GM04504 (cell line): ENCODE measurements around the gene CC2D1B.

Experiments
- DNase-seq: peaks from one replicate; pipeline ENCODE4 v3.0.0-alpha.2; 2012; ENCODE audit warnings: low read depth

CC2D1B gene

GRCh38 chr1:52358851-52359497 is 7.0 kb downstream of the CC2D1B start:
- no peak for DNase-seq

GRCh38 chr1:52357397-52357796 is 8.6 kb downstream of the CC2D1B start:
- DNase-seq: no peak

- no peak for DNase-seq
These were observed 9.1 kb downstream of the CC2D1B start for GRCh38 chr1:52356818-52357355.

- no peak for DNase-seq
These were observed 10.0 kb downstream of the CC2D1B start for GRCh38 chr1:52355847-52356505.

GRCh38 chr1:52355436-52355835 is 10.6 kb downstream of the CC2D1B start:
- no peak for DNase-seq

- DNase-seq: no peak
These were observed 13.3 kb downstream of the CC2D1B start for GRCh38 chr1:52352690-52353089.

- DNase-seq: peak; percentile 15
These were observed 17.2 kb downstream of the CC2D1B start for GRCh38 chr1:52348704-52349300.

- no peak for DNase-seq
These were observed 19.4 kb downstream of the CC2D1B start for GRCh38 chr1:52346653-52347052.

- no peak for DNase-seq
These were observed 20.8 kb downstream of the CC2D1B start for GRCh38 chr1:52345252-52345651.

GRCh38 chr1:52343979-52344378 is 22.0 kb downstream of the CC2D1B start:
- no peak for DNase-seq

GRCh38 chr1:52341655-52342260 is 24.2 kb downstream of the CC2D1B start:
- DNase-seq: no peak

- DNase-seq: no peak
These were observed 28.6 kb downstream of the CC2D1B start for GRCh38 chr1:52337439-52337838.

GRCh38 chr1:52334906-52335528 is 31.0 kb downstream of the CC2D1B start:
- DNase-seq: no peak

GRCh38 chr1:52332411-52332810 is 33.6 kb downstream of the CC2D1B start:
- DNase-seq: no peak

- no peak for DNase-seq
These were observed 37.4 kb downstream of the CC2D1B start for GRCh38 chr1:52328615-52329014.

- DNase-seq: no peak
These were observed 40.2 kb downstream of the CC2D1B start for GRCh38 chr1:52325786-52326185.

GRCh38 chr1:52323731-52324130 is 42.3 kb downstream of the CC2D1B start:
- no peak for DNase-seq

GRCh38 chr1:52321061-52321460 is 44.9 kb downstream of the CC2D1B start:
- no peak for DNase-seq

- DNase-seq: no peak
These were observed 59.6 kb downstream of the CC2D1B start for GRCh38 chr1:52306227-52307006.

- no peak for DNase-seq
These were observed 60.4 kb downstream of the CC2D1B start for GRCh38 chr1:52305417-52306226.
